Cardiac muscle cell (in vitro differentiated cells and primary cell): ENCODE results near the gene VTA1. TPM values are rescaled to one million over a fixed set of nuclear protein-coding genes. Genes with fewer than 3 reads are reported as not detected.
"Not testable (repeated sequence)": the region's sequence is repeated elsewhere in the genome, so short reads cannot be mapped to it uniquely, and the experiment has no call there.

Experiments
- DNase-seq, 2 donors: peaks; one replicate each; pipeline versions ENCODE4 v3.0.0 to v3.0.0-alpha.2; 2010 to 2017; ENCODE audit warnings: low read depth in 1 of 2, low spot score in 1 of 2
- H3K27ac ChIP-seq: fragments of 200-600 bp; sonication (generic); 2 replicates; pipeline ENCODE4 v1.5.1; 2016
- H3K27me3 ChIP-seq: fragments of 200-600 bp; sonication (generic); 2 replicates; pipeline ENCODE4 v1.6.0; 2016; ENCODE audit warnings: control low read depth
- H3K36me3 ChIP-seq: fragments of 200-600 bp; sonication (generic); 2 replicates; pipeline ENCODE4 v1.5.1; 2016; ENCODE audit warnings: control low read depth
- H3K4me1 ChIP-seq: fragments of 200-600 bp; sonication (generic); 2 replicates; pipeline ENCODE4 v1.8.1; 2017; ENCODE audit warnings: low read depth, mild to moderate bottlenecking, mixed run types
- H3K4me3 ChIP-seq: fragments of 200-600 bp; sonication (generic); 2 replicates; pipeline ENCODE4 v1.5.1; 2016; ENCODE audit warnings: mild to moderate bottlenecking
- H3K9me3 ChIP-seq: fragments of 200-600 bp; sonication (generic); 2 replicates; pipeline ENCODE4 v1.5.1; 2017; ENCODE audit warnings: low read depth, mild to moderate bottlenecking, control low read depth
- polyA plus RNA-seq: library from polyadenylated mRNA; unstranded; fragments of >200 nt; fragmentation: Nextera tagmentation; extraction: Ambion mirVana; gene quantifications from 2 replicates; pipeline ENCODE4 v1.2.1, GENCODE V29; 2016
- total RNA-seq: library from RNA; depleted of rRNA; stranded (reverse); fragments of >200 nt; gene quantifications from 2 replicates; pipeline ENCODE4 v1.2.3, GENCODE V29; 2016
- TF ChIP-seq, protein P1 (sequence below): IDR thresholded peaks from 2 replicates; pipeline ENCODE4 v1.5.1; 2012; ENCODE audit warnings: low read depth, mild to moderate bottlenecking, low read length

Gene VTA1
- total and polyA plus RNA-seq, 2 experiments from 2014 or later, result 44.0 to 93.0 TPM

DNA sequence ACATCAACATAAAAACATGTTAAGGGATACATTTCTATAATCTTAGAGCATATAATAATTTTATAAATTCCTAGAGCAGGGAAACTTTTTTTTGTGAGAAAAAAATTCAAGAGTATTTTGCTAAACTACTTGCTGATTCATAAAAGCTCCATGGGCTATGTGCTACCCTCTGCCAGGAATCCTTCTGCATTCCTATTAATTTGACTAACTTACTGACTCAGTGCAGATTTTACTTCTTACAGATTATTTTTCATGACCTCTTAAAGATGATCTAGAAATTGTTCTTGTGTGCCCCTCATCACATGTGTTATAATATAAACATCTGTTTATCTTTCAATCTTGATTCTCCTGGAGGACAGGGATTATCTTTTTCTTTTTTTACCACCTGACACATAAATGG, 5.7 kb downstream of the VTA1 start:
- Histone ChIP-seq H3K27ac (no peak overlapping the region), H3K27me3 (no peaks in the 10 kb centered on the region), H3K4me1 (peaks cover 2% of the 10 kb centered on the region), H3K36me3 (no peaks in the 10 kb centered on the region), H3K4me3 (no peak overlapping the region), H3K9me3 (no peaks in the 10 kb centered on the region)
- DNase-seq, result peak in 1 of 2 donors; percentile 52
- TF ChIP-seq, protein P1, sequence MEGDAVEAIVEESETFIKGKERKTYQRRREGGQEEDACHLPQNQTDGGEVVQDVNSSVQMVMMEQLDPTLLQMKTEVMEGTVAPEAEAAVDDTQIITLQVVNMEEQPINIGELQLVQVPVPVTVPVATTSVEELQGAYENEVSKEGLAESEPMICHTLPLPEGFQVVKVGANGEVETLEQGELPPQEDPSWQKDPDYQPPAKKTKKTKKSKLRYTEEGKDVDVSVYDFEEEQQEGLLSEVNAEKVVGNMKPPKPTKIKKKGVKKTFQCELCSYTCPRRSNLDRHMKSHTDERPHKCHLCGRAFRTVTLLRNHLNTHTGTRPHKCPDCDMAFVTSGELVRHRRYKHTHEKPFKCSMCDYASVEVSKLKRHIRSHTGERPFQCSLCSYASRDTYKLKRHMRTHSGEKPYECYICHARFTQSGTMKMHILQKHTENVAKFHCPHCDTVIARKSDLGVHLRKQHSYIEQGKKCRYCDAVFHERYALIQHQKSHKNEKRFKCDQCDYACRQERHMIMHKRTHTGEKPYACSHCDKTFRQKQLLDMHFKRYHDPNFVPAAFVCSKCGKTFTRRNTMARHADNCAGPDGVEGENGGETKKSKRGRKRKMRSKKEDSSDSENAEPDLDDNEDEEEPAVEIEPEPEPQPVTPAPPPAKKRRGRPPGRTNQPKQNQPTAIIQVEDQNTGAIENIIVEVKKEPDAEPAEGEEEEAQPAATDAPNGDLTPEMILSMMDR, result no peak

DNA sequence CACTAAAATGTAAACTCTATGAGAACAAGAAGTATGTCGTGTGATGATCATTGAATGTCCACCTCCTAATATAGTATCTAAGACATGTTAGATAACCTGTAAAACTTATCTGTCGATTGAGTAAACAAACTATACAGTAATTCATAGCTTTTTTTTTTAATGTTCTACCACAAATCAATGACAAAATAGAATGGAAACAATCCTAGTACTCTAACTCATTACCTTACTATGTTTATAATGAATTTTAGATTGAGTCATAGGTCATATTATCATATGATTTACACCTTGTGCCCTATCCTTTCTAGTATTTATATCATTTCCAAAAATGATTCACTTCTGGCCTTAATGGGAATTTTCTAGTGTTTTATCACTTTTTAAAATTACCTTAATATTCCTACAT, 6.1 kb downstream of the VTA1 start:
- H3K9me3 ChIP-seq, result no peaks in the 10 kb centered on the region
- TF ChIP-seq, protein P1, result no peak
- no peak overlapping the region for H3K27ac ChIP-seq
- no peaks in the 10 kb centered on the region for H3K36me3 ChIP-seq
- H3K27me3 ChIP-seq, result no peaks in the 10 kb centered on the region
- no peak for DNase-seq
- H3K4me1 ChIP-seq, result no peaks in the 10 kb centered on the region
- H3K4me3 ChIP-seq, result no peak overlapping the region

DNA sequence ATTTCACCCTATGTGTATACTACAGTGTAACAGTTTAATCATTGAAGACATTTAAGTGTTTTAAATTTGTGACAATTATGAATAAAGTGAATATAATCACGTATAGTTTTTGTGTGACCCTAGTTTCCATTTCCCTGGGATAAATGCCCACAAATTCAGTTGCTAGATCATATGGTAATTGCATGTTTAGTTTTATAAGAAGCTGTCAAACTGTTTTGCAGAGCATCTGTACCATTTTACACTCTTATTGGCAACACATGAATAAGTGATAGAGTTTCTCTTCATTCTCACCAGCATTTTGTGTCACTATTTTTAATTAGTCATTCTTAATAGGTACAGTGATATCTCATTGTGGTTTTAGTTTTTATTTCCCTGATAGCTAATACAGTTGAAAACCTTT, 7.3 kb downstream of the VTA1 start:
- H3K4me1 ChIP-seq, result no peaks in the 10 kb centered on the region
- H3K4me3 ChIP-seq, result no peak overlapping the region
- H3K27me3 ChIP-seq, result no peaks in the 10 kb centered on the region
- H3K27ac ChIP-seq, result no peak overlapping the region
- TF ChIP-seq, protein P1, result no peak
- H3K36me3 ChIP-seq, result no peaks in the 10 kb centered on the region
- H3K9me3 ChIP-seq, result no peaks in the 10 kb centered on the region
- DNase-seq, result no peak

DNA sequence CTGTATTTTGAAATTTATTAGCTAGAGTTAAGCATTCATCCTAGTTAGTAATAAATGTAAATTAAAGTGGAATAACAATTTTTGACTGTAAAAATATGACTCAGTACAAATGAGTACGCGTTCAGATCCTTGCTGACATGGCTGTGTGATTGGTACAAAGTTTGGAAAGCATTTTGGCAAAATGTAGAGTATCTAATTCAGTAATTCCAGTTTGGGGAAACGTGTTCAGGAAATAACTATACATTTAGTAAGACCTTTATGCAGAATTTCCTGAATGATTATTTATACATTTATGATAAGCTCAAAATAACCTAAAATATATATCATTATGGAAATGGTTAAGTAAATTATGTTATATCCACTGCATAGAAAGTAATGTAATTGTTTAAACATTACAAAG, 8.0 kb downstream of the VTA1 start:
- TF ChIP-seq, protein P1, result no peak
- H3K36me3 ChIP-seq, result no peaks in the 10 kb centered on the region
- H3K4me3 ChIP-seq, result no peak overlapping the region
- H3K27ac ChIP-seq, result no peak overlapping the region
- DNase-seq, result no peak
- no peaks in the 10 kb centered on the region for H3K9me3 ChIP-seq
- no peaks in the 10 kb centered on the region for H3K27me3 ChIP-seq
- no peaks in the 10 kb centered on the region for H3K4me1 ChIP-seq

DNA sequence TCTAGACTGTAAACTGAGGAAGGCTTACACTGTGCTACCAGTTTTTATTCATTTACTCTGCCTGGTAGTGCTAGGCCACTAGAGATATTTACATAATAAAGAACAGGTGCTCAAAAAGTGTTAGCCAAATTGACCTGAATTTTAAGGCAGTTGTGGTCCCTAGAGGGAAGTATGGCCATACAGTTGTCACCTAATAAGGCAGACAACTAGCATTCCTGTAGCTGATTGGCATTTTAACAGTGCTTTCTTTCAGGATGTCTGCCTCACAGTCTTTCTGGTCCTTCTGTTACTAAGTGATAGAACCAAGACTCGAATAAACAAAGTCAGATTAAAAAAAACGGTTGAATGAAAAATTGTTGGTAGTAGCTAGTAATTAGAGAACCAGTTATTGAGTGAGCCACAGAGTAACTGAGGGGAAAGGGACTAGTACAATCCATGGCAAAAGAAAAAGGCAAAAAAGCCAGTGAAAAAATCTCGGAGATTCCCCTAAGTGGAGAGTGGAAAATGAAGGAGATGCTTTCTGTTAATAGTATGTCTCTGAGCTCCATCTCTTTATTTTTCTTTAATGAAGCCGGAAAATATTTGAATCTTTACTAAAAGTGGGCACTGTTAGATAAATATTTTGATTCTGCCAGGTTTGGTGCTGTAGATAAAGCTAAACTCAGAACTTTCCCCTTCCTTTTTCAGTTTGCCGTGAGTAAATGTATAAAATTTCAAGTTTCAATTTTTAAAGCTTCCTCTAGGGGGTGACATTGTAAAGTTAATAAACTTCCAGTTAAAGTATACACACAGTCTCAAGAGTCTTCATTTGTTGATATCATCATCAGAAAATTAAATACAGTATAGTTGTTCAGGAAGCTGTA, 9.1 kb downstream of the VTA1 start:
- no peaks in the 10 kb centered on the region for H3K4me1 ChIP-seq
- no peaks in the 10 kb centered on the region for H3K9me3 ChIP-seq
- DNase-seq, result peak; percentile 46 to 49
- TF ChIP-seq, protein P1, result no peak
- no peaks in the 10 kb centered on the region for H3K36me3 ChIP-seq
- H3K27ac ChIP-seq, result peak overlapping the region; percentile 67
- no peaks in the 10 kb centered on the region for H3K27me3 ChIP-seq
- no peak overlapping the region for H3K4me3 ChIP-seq

DNA sequence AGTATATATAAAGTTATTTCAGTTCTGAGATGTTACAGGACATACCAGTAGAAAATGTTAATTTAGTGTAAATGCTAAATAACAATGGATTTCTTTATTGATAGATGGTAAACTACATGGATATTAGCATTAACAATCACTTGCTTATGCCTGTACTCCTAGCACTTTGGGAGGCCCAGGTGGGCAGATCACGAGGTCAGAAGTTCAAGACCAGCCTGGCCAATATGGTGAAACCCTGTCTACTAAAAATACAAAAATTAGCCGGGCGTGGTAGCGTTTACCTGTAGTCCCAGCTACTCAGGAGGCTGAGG, 9.7 kb downstream of the VTA1 start:
- H3K27ac ChIP-seq, result not testable (repeated sequence)

More for the DNA sequence above, 9.7 kb downstream of the VTA1 start:
- not testable (repeated sequence) for H3K9me3 ChIP-seq, DNase-seq, H3K27me3 ChIP-seq, H3K36me3 ChIP-seq, H3K4me3 ChIP-seq, H3K4me1 ChIP-seq
